T47D (cell line): Measurements from ENCODE around the gene MACROD1.

Source experiments
- DNase-seq, 2 experiments: peaks; one replicate each; pipeline versions ENCODE4 v3.0.0 to v3.0.0-alpha.2; 2011 to 2012; ENCODE audit warnings: low read depth in 1 of 2, low spot score in 1 of 2
- JUND ChIP-seq: IDR thresholded peaks from 2 replicates; pipeline ENCODE4 v1.6.1; 2012; ENCODE audit warnings: low read depth
- in situ Hi-C: cut with HindIII; loops from 2 replicates; pipeline ENCODE4 v1.10.0; 2016; ENCODE audit warnings: low sequenced_read_pairs, low pct_unique_long_range_greater_than_20kb

The MACROD1 gene

GRCh38 chr11:64000026-64000739, 165.7 kb downstream of the MACROD1 start:
- DNase-seq, result no peak
- no peak for TF ChIP-seq JUND
- in situ Hi-C loops, result loop anchor here (10.0 kb wide), 1 partner anchor 165 kb away; the partner anchor contains the start of gene MACROD1

GRCh38 chr11:63999349-64000025, 166.4 kb downstream of the MACROD1 start:
- no peak for TF ChIP-seq JUND
- in situ Hi-C loops, result loop anchor here (10.0 kb wide), 1 partner anchor 165 kb away; the partner anchor contains the start of gene MACROD1
- peak in 1 of 2 experiments; percentile 42 for DNase-seq

- TF ChIP-seq JUND, result no peak
- no peak for DNase-seq
- in situ Hi-C loops, result no loop called here
These were observed 167.2 kb downstream of the MACROD1 start for GRCh38 chr11:63998558-63999348.

- TF ChIP-seq JUND, result no peak
- no peak for DNase-seq
These were observed 168.0 kb downstream of the MACROD1 start for GRCh38 chr11:63997801-63998337.

GRCh38 chr11:63997104-63997700, 168.7 kb downstream of the MACROD1 start:
- no peak for TF ChIP-seq JUND
- in situ Hi-C loops, result no loop called here
- DNase-seq, result no peak

More at GRCh38 chr11:63997801-63998337, 168.0 kb downstream of the MACROD1 start:
- in situ Hi-C loops, result no loop called here

- no peak for DNase-seq
- in situ Hi-C loops, result no loop called here
- no peak for TF ChIP-seq JUND
These were observed 169.4 kb downstream of the MACROD1 start for GRCh38 chr11:63996512-63996911.

GRCh38 chr11:63993993-63994392, 171.9 kb downstream of the MACROD1 start:
- in situ Hi-C loops, result no loop called here
- no peak for TF ChIP-seq JUND

GRCh38 chr11:63993100-63993499, 172.8 kb downstream of the MACROD1 start:
- TF ChIP-seq JUND, result no peak
- in situ Hi-C loops, result no loop called here
- DNase-seq, result no peak

More at GRCh38 chr11:63993993-63994392, 171.9 kb downstream of the MACROD1 start:
- no peak for DNase-seq

- DNase-seq, result no peak
- in situ Hi-C loops, result no loop called here
- no peak for TF ChIP-seq JUND
These were observed 174.4 kb downstream of the MACROD1 start for GRCh38 chr11:63991558-63991957.

GRCh38 chr11:63986932-63987513, 178.9 kb downstream of the MACROD1 start:
- DNase-seq, result no peak
- TF ChIP-seq JUND, result no peak
- in situ Hi-C loops, result no loop called here

GRCh38 chr11:63986156-63986931, 179.6 kb downstream of the MACROD1 start, which contains the start of gene OTUB1:
TSS of gene OTUB1 (plus strand) at chr11:63986438. CDS start at chr11:63986457, 19 bp downstream.
- peak; percentile 98 to 99 for DNase-seq
- TF ChIP-seq JUND, result no peak
- in situ Hi-C loops, result no loop called here

GRCh38 chr11:63985812-63986155, 180.1 kb downstream of the MACROD1 start:
- in situ Hi-C loops, result no loop called here
- no peak for DNase-seq
- no peak for TF ChIP-seq JUND
